IPS-18c (cell line): ENCODE data around the gene MSTO1.
"Not testable (repeated sequence)": the region's sequence is repeated elsewhere in the genome, so short reads cannot be mapped to it uniquely, and the experiment has no call there.

Source experiments
- H3K4me3 ChIP-seq: 2 replicates; pipeline ENCODE4 v1.7.0; 2013; ENCODE audit warnings: low read depth, mild to moderate bottlenecking, low read length, moderate library complexity; ENCODE audit not compliant: insufficient read depth
- H3K9me3 ChIP-seq: one replicate; pipeline ENCODE4 v1.6.1; 2013; ENCODE audit warnings: mild to moderate bottlenecking, low read length, moderate library complexity; ENCODE audit not compliant: control insufficient read depth, insufficient read depth

MSTO1 gene

DNA sequence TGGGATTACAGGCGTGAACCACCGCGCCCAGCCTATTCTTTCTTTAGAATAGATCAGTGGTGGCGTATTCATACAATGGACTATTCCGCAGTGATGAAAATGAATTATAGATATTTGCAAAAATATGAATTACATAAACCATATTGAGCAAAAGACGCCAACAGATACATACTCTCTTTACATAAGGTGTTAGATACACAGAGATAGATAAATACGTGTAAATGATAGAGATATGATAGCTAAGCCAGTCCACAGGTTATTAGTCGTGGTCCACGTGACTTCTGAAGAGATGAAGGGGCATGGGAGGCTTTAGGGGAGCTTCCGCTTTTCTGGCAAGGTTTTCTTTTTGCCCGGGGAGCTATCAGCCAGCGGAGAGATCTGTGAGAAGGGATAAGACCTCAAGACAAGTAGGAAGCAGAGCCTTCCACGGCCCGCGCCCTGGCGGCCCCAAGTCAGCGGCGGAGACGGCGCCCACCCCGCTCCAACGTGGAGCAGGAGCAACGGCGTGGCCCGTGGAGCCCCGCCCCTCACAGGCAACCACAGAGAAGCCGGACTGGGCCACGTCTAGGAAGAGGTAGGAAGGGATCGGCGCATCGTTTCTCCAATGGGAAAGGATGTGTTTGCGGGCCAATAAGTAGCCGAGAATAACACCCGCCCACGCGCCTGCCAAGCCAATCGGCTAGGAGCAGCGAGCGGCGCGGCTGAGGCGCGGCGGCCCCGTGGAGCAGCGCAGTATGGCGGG lies at the start of gene MSTO1:
MSTO1 (plus strand) TSS at position 704 of the 742 bp plus-strand sequence; CDS start at position 735, 31 bp downstream.
- H3K9me3 ChIP-seq, result no peaks in the 10 kb centered on the region
- peak within 1 kb of the TSS; percentile 63 for H3K4me3 ChIP-seq

DNA sequence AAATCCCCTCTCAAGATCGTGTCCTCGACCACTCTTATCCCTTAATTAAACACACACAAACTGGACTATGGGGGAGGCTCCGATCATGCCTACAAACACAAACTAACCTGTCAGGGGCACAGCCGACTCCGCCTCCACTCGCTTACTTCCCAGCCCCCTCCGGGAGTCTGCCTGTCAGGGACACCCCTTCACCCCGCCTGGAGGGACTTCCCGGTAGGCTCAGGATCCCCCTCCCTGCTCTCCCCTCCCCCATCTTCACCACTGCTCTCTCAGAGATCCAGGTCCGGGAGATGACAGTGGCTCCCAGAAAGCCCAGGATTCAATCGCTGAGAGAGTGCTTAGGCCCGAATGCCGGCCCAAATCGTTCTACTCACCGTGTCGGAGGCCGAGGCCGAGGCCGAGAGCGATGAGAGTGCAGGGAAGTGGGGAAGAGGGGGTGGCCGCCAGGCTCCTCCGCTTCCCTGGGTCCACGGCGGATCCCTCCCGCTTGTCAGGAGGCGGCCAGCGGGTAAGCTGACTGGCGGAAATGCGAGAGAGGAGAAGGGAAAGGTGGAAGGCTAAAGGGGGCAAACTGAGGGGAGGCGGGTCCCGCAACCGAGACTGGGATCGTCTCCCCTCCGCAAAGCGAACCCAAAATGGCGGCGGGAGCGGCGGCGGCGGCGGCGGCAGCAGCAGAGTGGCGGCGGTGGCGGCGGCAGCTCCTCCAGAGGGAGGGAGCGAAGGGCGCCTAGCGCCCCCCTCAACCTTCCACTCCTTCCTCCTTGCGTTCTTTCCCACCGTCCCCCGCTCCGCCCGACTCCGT lies 48.0 kb upstream of the MSTO1 start:
- not testable (repeated sequence) for H3K9me3 ChIP-seq
- peak overlapping the region; percentile 98 for H3K4me3 ChIP-seq

DNA sequence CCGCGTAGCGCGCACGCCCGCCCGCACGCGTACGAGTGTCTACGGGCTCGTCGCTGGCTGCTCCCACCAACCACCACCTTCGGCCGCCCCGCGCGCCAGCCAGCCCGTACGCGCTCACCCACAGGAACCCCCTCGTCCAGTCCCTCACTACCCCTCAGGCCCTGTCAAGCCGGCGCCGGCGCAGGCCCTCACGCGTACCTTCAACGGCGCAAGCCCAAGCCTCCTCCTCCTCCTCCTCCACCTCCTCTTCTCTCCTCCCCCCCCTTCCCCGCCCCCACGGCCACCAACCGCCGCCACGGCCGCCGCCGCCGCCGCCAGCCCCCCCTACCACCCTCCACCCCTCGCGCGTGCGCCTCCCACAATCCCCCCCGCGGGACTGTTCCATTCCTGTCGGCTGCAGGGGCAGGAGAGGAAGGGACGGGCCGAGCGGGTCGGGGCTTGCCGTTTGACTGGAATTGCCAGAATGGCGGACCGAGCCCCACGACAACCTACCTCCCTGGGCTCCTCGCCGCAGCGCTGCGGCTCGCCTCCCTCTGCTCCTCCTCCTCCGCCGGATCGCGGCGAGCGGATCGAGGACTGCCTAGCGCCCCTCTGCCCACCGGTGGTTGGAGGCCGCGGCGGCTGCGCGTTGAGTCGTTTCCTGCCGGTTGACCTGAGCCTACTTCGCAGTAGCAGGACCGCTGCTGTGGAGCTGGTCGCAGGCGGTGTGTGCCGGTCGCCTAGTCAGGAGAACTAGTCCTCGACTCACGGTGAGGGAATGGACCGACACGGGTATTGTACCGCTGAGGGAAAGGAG lies 47.2 kb upstream of the MSTO1 start, which contains the start of gene ASH1L:
ASH1L (minus strand) TSS at position 223 of the 796 bp plus-strand sequence. CDS start 41,284 bp downstream, outside the sequence.
- Histone ChIP-seq H3K9me3 (no peaks in the 10 kb centered on the region), H3K4me3 (peak within 1 kb of the TSS; percentile 98)

DNA sequence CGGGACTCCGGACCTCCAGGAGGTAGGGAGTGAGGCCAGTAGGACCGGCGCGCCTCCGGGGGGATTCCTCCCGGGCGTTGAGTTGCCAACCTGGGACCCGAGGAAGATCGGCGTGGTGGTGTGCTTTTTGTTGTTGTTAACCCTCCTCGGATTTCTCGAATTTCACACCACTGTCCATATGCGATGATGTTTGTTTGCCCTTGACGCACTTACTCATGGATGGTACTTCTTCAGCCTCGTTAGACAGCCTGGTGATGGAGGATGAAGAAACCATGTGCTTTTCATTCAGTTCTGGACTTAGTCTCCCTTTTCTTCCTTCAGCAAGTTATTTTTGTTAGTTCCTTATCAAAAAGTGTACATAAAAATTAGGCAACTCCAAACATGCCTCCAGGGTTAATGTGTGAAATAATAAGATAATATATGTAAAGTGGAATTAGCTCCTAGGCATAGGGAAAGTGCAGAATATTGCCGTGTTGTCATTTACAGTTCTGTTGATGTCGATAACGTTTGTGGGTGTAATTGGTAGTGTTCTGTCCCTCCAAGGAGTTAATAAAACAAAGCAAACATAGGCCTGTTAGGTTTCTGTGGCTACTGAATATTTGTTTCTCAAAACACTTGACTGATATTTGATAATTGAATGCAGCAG lies 46.5 kb upstream of the MSTO1 start:
- peak overlapping the region; percentile 98 for H3K4me3 ChIP-seq

DNA sequence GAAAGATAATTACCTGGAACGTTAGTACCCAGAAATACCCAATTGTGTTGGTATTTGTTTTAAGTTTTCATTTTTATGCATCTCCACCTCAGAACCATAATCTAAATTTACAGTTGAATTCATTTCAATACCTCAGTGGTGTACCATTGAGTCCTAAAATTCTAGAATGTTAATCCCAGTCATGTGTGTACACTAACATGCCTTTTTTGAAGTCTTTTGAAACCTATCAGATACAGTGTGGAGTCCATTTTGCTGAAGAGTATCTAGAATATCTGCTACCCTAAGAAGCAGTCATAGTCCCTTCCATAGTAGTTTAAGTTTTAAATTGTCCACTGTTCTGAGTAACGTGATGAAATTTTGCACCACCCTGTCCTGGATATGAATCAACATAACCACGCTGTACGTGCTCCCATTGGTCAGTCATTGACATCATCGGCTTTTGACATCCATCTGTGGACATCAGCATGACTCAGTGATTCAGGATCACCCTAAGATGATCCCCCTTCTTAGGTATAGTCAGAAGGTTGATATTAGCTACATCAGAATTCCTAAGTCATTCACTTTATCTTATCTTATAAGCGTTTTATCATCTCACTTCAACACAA lies 39.9 kb upstream of the MSTO1 start:
- H3K9me3 ChIP-seq, result no peaks in the 10 kb centered on the region
- no peak overlapping the region for H3K4me3 ChIP-seq

More for the DNA sequence above, 46.5 kb upstream of the MSTO1 start:
- not testable (repeated sequence) for H3K9me3 ChIP-seq

DNA sequence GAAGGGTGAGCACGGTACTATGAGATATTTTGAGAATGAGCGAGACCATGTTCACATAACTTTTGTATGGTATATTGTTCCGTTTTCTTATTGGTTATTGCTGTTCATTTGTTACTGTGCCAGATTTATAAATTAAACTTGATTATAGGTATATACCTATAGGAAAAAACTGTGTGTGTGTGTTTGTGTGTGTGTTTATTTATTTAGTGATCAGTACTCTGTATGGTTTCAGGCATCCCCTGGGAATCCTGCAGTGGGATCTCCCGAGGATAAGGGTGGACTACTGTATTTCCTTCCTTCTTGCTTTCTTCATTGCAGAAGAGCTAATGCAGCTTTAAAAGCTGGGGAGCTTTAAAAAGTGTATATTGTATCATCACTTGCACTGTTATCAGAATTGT lies 39.4 kb upstream of the MSTO1 start:
- Histone ChIP-seq H3K4me3 (no peak overlapping the region), H3K9me3 (no peaks in the 10 kb centered on the region)

DNA sequence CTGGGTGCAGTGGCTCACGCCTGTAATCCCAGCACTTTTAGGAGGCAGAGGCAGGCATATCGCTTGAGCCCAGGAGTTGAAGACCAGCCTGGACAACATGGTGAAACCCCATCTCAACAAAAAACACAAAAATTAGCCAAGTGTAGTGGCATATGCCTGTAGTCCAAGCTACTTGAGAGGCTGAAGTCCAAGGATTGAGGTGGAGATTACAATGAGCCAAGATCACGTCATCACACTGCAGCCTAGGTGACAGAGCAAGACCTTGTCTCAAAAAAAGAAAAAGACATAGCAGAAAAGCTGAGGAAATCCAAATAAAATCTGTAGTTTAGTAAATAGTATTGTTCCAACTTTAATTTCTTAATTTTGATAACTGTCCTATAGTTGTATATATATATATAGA lies 35.9 kb upstream of the MSTO1 start:
- no peaks in the 10 kb centered on the region for H3K9me3 ChIP-seq

DNA sequence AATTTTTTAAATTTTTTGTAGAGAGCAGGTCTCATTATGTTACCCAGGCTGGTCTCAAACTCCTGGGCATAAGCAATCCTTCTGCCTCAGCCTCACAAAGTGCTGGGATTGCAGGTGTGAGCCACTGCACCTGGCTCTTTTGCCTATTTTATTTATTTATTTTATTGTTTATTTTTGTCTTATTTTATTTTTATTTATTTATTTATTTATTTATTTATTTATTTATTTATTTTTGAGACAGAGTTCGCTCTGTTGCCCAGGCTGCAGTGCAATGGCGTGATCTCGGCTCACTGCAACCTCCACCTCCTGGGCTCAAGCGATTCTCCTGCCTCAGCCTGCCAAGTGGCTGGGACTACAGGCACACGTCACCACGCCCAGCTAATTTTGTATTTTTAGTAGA lies 34.4 kb upstream of the MSTO1 start:
- not testable (repeated sequence) for H3K4me3 ChIP-seq, H3K9me3 ChIP-seq

More for the DNA sequence above, 35.9 kb upstream of the MSTO1 start:
- H3K4me3 ChIP-seq, result no peak overlapping the region

DNA sequence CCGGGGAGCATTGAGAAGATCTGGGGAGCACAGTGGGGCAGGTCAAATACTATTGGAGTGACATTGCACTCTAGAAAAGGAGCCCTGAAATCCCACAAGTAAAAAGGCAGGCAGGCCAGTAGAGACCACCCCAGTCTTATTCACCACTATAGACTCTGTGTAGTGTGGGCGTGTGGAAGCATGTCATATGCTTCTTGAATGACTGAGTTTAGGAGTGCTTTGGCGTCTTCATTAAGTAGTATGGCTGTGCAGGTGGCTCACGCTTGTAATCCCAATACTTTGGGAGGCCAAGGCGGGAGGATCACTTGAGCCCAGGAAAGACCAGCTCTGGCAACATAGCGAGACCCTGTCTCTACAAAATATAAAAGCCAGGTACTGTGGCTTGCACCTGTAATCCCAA lies 26.2 kb upstream of the MSTO1 start:
- H3K9me3 ChIP-seq, result not testable (repeated sequence)

DNA sequence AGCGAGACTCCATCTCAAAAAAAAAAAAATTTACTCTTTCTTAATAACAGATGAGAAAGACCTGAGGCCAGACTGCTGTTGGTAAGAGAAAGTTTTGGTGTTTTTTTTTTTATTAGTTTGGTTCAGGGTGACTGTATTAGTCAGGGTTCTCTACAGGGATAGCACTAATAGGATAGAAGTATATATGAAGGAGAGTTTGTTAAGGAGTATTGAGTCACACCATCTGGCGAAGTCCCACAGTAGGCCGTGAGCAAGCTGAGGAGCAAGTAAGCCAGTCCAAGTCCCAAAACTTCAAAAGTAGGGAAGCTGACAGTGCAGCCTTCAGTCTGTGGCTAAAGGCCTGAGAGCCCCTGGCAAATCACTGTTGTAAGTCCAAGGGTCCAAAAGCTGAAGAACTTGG lies 20.7 kb upstream of the MSTO1 start:
- not testable (repeated sequence) for H3K4me3 ChIP-seq, H3K9me3 ChIP-seq

More for the DNA sequence above, 26.2 kb upstream of the MSTO1 start:
- not testable (repeated sequence) for H3K4me3 ChIP-seq

DNA sequence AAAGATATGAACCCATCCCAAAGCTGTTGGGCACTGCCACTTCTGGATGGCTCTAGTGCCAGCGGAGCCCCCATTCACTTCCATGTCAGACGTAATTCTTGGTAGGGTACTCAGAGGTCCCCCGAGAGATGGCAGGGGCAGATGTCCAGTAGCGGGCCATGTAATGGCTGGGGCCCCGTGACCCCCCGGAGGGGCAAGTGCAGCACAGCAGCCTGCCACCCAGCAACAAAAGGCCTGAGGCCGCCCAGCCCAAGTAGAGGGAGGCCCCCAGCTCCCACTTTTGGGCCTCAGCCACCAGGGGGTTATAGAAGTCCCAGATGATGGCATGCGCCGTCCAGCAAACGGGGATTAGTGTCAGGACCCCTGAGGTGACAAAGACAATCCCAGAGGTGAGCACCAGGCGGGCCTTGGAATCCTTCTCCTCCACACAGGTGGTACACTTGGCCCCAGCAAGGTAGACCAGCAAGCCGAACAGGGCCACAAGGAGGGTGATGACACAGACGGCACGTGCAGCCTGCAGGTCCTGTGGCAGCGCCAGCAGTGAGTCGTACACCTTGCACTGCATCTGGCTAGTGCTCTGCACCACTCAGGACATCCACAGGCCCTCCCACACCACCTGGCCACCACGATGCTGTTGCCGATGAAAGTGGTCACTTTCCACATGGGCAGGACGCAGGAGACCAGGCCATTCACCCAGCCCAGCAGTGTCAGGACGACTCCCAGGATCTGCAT lies 19.3 kb upstream of the MSTO1 start:
- not testable (repeated sequence) for H3K9me3 ChIP-seq

DNA sequence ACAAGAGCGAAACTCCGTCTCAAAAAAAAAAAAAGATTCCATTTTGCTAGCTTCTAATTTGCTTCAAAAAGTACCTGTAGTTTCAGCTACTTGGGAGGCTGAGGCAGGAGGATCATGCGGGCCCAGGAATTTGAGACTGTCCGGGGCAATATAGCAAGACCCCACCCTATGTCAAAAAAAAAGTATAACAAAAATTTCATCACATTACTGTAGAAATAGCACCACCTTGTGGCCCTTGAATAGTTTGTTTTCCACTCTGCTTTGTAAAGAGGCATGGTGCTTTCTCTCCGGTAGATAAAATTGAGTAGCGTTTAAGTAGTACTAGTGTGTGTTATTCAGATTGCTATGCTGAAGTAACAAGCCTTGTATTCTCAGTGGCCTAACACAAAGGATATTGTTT lies 18.2 kb upstream of the MSTO1 start:
- Histone ChIP-seq H3K9me3 (no peaks in the 10 kb centered on the region), H3K4me3 (no peak overlapping the region)

More for the DNA sequence above, 19.3 kb upstream of the MSTO1 start:
- not testable (repeated sequence) for H3K4me3 ChIP-seq

DNA sequence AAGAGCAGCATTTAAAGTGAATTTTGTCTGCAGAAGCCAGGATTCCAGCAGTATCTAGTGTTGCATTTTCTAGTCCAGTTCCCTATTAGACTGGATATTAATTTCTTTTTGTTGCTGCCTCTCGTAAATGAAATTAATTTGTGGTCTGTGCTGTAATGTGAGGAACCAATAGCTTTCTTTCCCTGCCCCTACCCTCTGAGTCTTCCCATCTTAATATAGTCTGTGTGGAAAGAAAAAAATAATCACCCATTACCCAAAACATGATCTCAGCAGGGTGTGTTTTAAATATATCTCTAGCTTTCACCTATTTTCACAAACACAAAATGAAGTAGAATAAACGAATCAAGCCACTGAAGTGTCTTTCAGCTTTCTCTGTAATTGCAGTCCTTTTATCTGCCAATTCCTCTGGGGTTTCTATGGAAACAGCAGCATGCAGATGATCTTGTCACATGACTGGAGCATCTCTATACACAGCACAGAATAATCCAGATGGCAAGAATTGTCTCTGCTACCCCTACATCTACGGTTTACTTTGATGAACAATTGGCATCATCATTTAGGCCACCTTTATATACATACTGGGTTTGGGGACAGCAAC lies 14.0 kb upstream of the MSTO1 start:
- not testable (repeated sequence) for H3K4me3 ChIP-seq, H3K9me3 ChIP-seq

DNA sequence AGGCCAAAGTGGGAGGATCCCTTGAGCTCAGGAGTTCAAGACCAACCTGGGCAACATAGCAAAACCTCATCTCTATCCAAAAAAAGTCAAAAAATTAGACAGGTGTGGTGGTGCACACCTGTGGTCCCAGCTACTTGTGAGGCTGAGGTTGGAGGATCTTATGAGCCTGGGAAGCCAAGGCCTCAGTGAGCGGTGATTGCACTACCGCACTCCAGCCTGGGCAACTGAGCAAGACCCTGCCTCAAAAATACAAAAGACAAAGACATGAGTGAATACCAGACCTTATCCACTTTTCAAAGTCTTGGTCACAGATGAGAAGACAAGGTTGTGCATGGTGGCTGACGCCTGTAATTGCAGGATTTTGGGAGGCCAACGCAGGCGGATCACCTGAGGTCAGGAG lies 13.2 kb upstream of the MSTO1 start:
- H3K9me3 ChIP-seq, result no peaks in the 10 kb centered on the region
- no peak overlapping the region for H3K4me3 ChIP-seq

DNA sequence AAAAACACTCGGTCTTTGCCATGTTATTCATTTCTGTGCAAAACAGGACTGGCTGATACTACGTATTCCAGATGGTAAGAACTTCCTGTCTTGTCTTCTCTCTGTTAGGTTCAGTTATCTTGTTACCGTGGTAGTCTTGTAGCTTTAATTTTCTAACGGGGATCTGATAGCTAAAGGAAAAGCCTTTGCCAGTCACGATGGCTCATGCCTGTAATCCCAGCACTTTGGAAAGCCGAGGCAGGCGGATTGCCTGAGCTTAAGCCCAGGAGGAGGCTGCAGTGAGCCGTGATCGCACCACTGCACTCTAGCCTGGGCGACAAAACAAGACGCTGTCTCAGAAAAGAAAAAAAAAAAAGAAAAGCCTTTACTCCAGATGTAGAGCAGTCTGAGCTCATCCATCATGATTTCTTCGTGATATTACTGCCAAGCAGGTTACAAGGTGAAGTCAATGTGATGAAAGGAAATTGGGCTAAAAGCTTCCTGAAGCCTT lies 11.1 kb upstream of the MSTO1 start:
- Histone ChIP-seq H3K4me3 (no peak overlapping the region; the same call in 1 of the 2 replicates), H3K9me3 (no peaks in the 10 kb centered on the region)
